IMR-90 (cell line): ENCODE data around the gene ZNF627. TPM values are rescaled to one million over a fixed set of nuclear protein-coding genes. Genes with fewer than 3 reads are reported as not detected.

Experiments used
- ATAC-seq: fragments of 200-7000 bp; cut with Tn5 transposase; 2 replicates; pipeline ENCODE4 v1.9.1; 2020; ENCODE audit warnings: low read depth, mild to moderate bottlenecking, moderate library complexity
- BruUV-seq: library from RNA; stranded (reverse); fragments of 400-500 nt; replicated peaks from 2 replicates; lab custom pipeline; 2021; lab: Mats Ljungman, UMichigan
- CTCF ChIA-PET: fragments of 300-600 bp; formaldehyde crosslinking; extraction: SDS; loops from one replicate; lab custom pipeline; 2021; ENCODE audit warnings: antibody characterized with exemption; lab: Yijun Ruan, JAX
- POLR2A ChIA-PET: fragments of 300-600 bp; sonication (Branson Sonifier 250); formaldehyde crosslinking; loops from one replicate; lab custom pipeline; 2022; ENCODE audit warnings: antibody characterized with exemption; ENCODE audit not compliant: unreplicated experiment; lab: Charles Lee
- DNase-seq: peaks from one replicate; pipeline ENCODE4 v3.0.0; 2013
- H2AFZ ChIP-seq: replicated peaks from 2 replicates; pipeline ENCODE3; 2013; ENCODE audit warnings: low read length, mild to moderate bottlenecking; ENCODE audit not compliant: poor library complexity
- H2AK5ac ChIP-seq: 2 replicates; pipeline ENCODE4 v1.6.1; 2013; ENCODE audit warnings: low read depth, low read length, inconsistent platforms
- H2AK9ac ChIP-seq: replicated peaks from 2 replicates; pipeline ENCODE3; 2013; ENCODE audit warnings: mild to moderate bottlenecking, low read depth, low read length, moderate library complexity; ENCODE audit not compliant: poor library complexity
- H2BK120ac ChIP-seq: 2 replicates; pipeline ENCODE4 v1.6.1; 2013; ENCODE audit warnings: low read depth, low read length, inconsistent platforms
- H2BK15ac ChIP-seq: 3 replicates; pipeline ENCODE4 v1.6.1; 2013; ENCODE audit warnings: low read depth, low read length, inconsistent platforms
- H2BK20ac ChIP-seq: 2 replicates; pipeline ENCODE4 v1.6.1; 2013; ENCODE audit warnings: low read depth, mild to moderate bottlenecking, inconsistent platforms, low read length, moderate library complexity
- H2BK5ac ChIP-seq: 2 replicates; pipeline ENCODE4 v1.6.1; 2013; ENCODE audit warnings: mild to moderate bottlenecking, low read depth, low read length, inconsistent platforms; ENCODE audit not compliant: poor library complexity, severe bottlenecking
- H3K14ac ChIP-seq: replicated peaks from 2 replicates; pipeline ENCODE4 v1.6.1; 2013; ENCODE audit warnings: low read depth, low read length, inconsistent platforms
- H3K18ac ChIP-seq: 2 replicates; pipeline ENCODE4 v1.6.1; 2013; ENCODE audit warnings: low read depth, low read length, control low read depth
- H3K23ac ChIP-seq: 2 replicates; pipeline ENCODE4 v1.6.1; 2013; ENCODE audit warnings: low read depth, low read length, inconsistent platforms
- H3K27ac ChIP-seq: 2 replicates; pipeline ENCODE4 v1.5.1; 2013; ENCODE audit warnings: mild to moderate bottlenecking, control low read depth, low read length; ENCODE audit not compliant: insufficient read depth
- H3K27me3 ChIP-seq: 2 replicates; pipeline ENCODE4 v1.6.1; 2013; ENCODE audit warnings: low read length; ENCODE audit not compliant: control insufficient read depth, insufficient read depth
- H3K36me3 ChIP-seq: 2 replicates; pipeline ENCODE4 v1.6.1; 2013; ENCODE audit warnings: low read length, mixed read lengths; ENCODE audit not compliant: control insufficient read depth, insufficient read depth
- H3K4ac ChIP-seq: 2 replicates; pipeline ENCODE4 v1.6.1; 2013; ENCODE audit warnings: low read depth, low read length, inconsistent platforms
- H3K4me1 ChIP-seq: 2 replicates; pipeline ENCODE4 v1.6.1; 2013; ENCODE audit warnings: low read length, mixed read lengths; ENCODE audit not compliant: control insufficient read depth, insufficient read depth
- H3K4me2 ChIP-seq: 2 replicates; pipeline ENCODE4 v1.6.1; 2013; ENCODE audit warnings: low read depth, mild to moderate bottlenecking, control low read depth, low read length, moderate library complexity
- H3K4me3 ChIP-seq: 2 replicates; pipeline ENCODE4 v1.5.1; 2013; ENCODE audit warnings: low read depth, mild to moderate bottlenecking, control low read depth, low read length, moderate library complexity; ENCODE audit not compliant: insufficient read depth
- H3K56ac ChIP-seq: 2 replicates; pipeline ENCODE4 v1.6.1; 2013; ENCODE audit warnings: low read length, inconsistent platforms; ENCODE audit not compliant: insufficient read depth; ENCODE audit errors: extremely low read depth
- H3K79me1 ChIP-seq, 2 experiments: 2 replicates each; pipeline ENCODE4 v1.6.1; 2013; ENCODE audit warnings: low read length in 2 of 2, inconsistent platforms in 1 of 2, low read depth in 1 of 2
- H3K9ac ChIP-seq: 2 replicates; pipeline ENCODE4 v1.6.1; 2013; ENCODE audit warnings: low read depth, low read length, control low read depth
- H3K9me1 ChIP-seq: 2 replicates; pipeline ENCODE4 v1.6.1; 2013; ENCODE audit warnings: low read length, inconsistent platforms; ENCODE audit not compliant: insufficient read depth
- H3K9me3 ChIP-seq: 2 replicates; pipeline ENCODE4 v1.6.1; 2013; ENCODE audit warnings: low read length; ENCODE audit not compliant: control insufficient read depth, insufficient read depth
- H4K20me1 ChIP-seq: 2 replicates; pipeline ENCODE4 v1.6.1; 2013; ENCODE audit warnings: low read length, inconsistent platforms; ENCODE audit not compliant: insufficient read depth
- H4K5ac ChIP-seq: 2 replicates; pipeline ENCODE4 v1.6.1; 2013; ENCODE audit warnings: mild to moderate bottlenecking, low read depth, low read length, control low read depth
- H4K8ac ChIP-seq, 2 experiments: 2 replicates each; pipeline ENCODE4 v1.6.1; 2013; ENCODE audit warnings: low read depth in 2 of 2, low read length in 2 of 2, control low read depth in 1 of 2, inconsistent platforms in 1 of 2
- H4K91ac ChIP-seq: 2 replicates; pipeline ENCODE4 v1.6.1; 2013; ENCODE audit warnings: low read depth, low read length, inconsistent platforms; ENCODE audit not compliant: insufficient read depth
- CHD1 ChIP-seq: IDR thresholded peaks from 2 replicates; pipeline ENCODE4 v1.6.1; 2012; ENCODE audit warnings: low read depth, low read length, improper control_type of control experiment
- CTCF ChIP-seq: conservative IDR thresholded peaks from 2 replicates; pipeline ENCODE4 v1.5.1; 2012; ENCODE audit warnings: mild to moderate bottlenecking, low read depth, low read length, improper control_type of control experiment
- WGBS, 2 experiments: methylation state at CpG; one replicate each; pipeline versions ENCODE4 v1.1.5 to v1.1.7; 2013; ENCODE audit warnings: missing lambda C conversion rate in 2 of 2; ENCODE audit not compliant: insufficient read length in 1 of 2; ENCODE audit errors: extremely low coverage in 2 of 2; 5-methylcytosine and 5-hydroxymethylcytosine counted together
- dilution Hi-C: fragments of 300-500 bp; cut with HindIII; formaldehyde crosslinking; loops from one replicate; pipeline ENCODE4 v1.14.3; 2018; ENCODE audit warnings: low sequenced_read_pairs; ENCODE audit not compliant: unreplicated experiment
- in situ Hi-C: fragments of 300-500 bp; cut with MboI; formaldehyde crosslinking; loops from 3 replicates; pipeline ENCODE4 v1.14.3; 2019; ENCODE audit warnings: low sequenced_read_pairs, inconsistent platforms, mixed read lengths
- intact Hi-C: fragments of 100-400 bp; cut with micrococcal nuclease; formaldehyde crosslinking; loops from 2 replicates; pipeline ENCODE4 v1.10.0; 2022
- polyA plus RNA-seq, 3 experiments: library from polyadenylated mRNA; depleted of rRNA; stranded (reverse); fragments of >200 nt; gene quantifications; 2 replicates each; pipeline ENCODE4 v1.2.3, GENCODE V29; 2012; ENCODE audit warnings: low replicate concordance in 1 of 3
- total RNA-seq: library from RNA; depleted of rRNA; stranded (reverse); fragments of >200 nt; gene quantifications from 2 replicates; pipeline ENCODE4 v1.2.3, GENCODE V29; 2012

ZNF627 gene
- total and polyA plus RNA-seq, 2 of the 4 experiments (the other 2 are of a cell fraction): 6.3 to 34.4 TPM

GRCh38 chr19:11651062-11651461 is 53.8 kb downstream of the ZNF627 start:
- ChIA-PET CTCF (interaction anchor here (0.7 kb wide), 1 partner anchor 10 kb away, joined by 5 read pairs; no protein-coding TSS in a partner anchor), POLR2A (no interaction called here)
- no peaks in the 10 kb centered on the region for H3K27me3 ChIP-seq
- H3K79me1 ChIP-seq: peaks cover 0 to 3% of the 10 kb centered on the region in 2 experiments; a peak in 2 of 4 replicates
- no peak overlapping the region for H2BK120ac ChIP-seq
- H2AK9ac ChIP-seq: no peak overlapping the region
- no peak overlapping the region for H3K56ac ChIP-seq
- no peak overlapping the region for H4K5ac ChIP-seq
- no peak overlapping the region for H2BK20ac ChIP-seq
- no peak overlapping the region for H3K4ac ChIP-seq
- H2BK5ac ChIP-seq: no peak overlapping the region
- H3K9me3 ChIP-seq: peaks cover 25% of the 10 kb centered on the region
- H3K18ac ChIP-seq: no peak overlapping the region
- no peak overlapping the region for H4K8ac ChIP-seq
- no peak overlapping the region for H4K91ac ChIP-seq
- no peak overlapping the region for H2AFZ ChIP-seq
- TF ChIP-seq CHD1 (no peak), CTCF (no peak)
- DNase-seq (no peak), ATAC-seq (no peak)
- H3K23ac ChIP-seq: no peak overlapping the region
- H3K36me3 ChIP-seq: peaks cover 10% of the 10 kb centered on the region
- dilution Hi-C loops: no loop called here
- no peaks in the 10 kb centered on the region for H3K4me1 ChIP-seq
- H3K9ac ChIP-seq: no peak overlapping the region
- no peaks in the 10 kb centered on the region for H3K9me1 ChIP-seq
- WGBS, 2 experiments: no CpG with 5 or more reads among the region's 4 CpGs
- in situ Hi-C loops: no loop called here
- intact Hi-C loops: no loop called here
- H3K27ac ChIP-seq: no peak overlapping the region
- no peak overlapping the region for H3K4me3 ChIP-seq
- H2BK15ac ChIP-seq: no peak overlapping the region
- no peak overlapping the region for H3K14ac ChIP-seq
- H3K4me2 ChIP-seq: no peak overlapping the region
- no peak overlapping the region for H2AK5ac ChIP-seq
- H4K20me1 ChIP-seq: no peaks in the 10 kb centered on the region
- BruUV-seq: no TSS peak
